Activated T-helper 1 cell treated with anti-CD3 and anti-CD28 coated beads, Interleukin-2, amount 50 U/mL, for 16 hours (primary cell): Measurements from ENCODE around the gene ANKS1A.
"Not testable (repeated sequence)": the region's sequence is repeated elsewhere in the genome, so short reads cannot be mapped to it uniquely, and the experiment has no call there.

Experiments
- DNase-seq, 2 donors: peaks; one replicate each; pipeline ENCODE4 v3.0.0-alpha.2; 2020; ENCODE audit warnings: low read depth in 1 of 2, low spot score in 1 of 2

The ANKS1A gene

DNA sequence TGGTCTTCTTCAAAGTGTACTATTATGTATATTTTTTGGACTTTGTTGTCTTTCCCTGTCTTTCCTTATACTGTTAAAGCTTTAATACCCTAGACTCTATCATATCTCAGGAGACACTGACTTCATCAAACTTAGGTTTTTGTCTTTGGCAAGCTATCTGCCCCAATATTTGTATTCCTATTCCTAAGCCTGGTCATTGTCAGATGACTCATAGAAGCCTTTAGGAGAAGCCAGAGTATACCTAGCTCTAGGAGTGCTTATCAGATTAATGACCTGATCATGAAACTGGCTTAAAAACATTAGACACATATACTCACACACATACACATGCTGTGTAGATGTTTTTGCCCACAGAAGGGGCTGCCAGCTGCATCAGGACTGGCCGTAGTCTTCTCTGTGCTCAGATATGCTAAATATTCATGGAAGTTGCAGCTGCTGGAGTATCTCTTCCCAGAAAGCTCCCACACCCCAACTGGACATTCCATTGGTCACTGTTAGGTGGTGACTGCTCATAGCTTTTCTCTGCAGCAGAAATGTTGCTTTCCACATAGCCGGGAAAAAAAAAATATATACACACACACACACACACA is 102.0 kb downstream of the ANKS1A start:
- no peak for DNase-seq

DNA sequence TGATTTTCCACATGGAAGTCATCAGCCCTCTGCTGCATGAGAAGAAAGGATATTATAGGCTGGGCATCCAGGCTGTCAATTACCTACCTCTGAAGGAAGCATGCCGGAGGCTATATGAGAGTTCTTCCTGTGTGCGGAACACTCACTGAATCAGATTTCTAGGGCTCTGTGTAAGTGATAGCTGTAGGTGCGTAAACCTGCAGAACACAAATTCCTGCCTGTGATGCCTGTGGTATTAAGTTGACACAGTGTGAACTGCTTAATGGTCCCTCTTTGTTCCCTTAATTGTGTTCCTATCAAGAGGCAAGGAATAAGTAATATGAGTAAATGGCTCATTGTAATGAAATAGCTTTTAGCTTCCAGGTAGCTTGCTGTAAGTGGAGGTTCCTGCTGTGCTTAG is 103.3 kb downstream of the ANKS1A start:
- DNase-seq = no peak

DNA sequence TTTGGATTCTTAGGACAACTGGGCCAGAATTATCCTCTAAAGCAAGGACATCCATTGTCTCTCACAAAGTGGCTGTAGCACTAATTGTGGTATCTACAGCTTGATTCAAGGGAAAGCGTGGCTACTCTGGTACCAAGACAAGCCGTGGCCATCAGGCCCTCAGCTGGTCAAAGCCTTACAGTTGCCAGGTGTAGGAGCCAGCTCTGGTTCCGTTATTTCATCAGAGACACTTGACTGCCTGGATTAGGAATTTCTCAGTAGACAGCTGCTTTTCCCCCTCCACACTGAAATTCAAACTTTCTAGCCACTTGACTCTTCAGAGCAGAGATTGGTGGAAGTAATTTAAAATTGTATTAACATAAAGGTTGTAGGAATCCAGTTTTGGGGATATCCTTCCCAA is 104.2 kb downstream of the ANKS1A start:
- DNase-seq = no peak

DNA sequence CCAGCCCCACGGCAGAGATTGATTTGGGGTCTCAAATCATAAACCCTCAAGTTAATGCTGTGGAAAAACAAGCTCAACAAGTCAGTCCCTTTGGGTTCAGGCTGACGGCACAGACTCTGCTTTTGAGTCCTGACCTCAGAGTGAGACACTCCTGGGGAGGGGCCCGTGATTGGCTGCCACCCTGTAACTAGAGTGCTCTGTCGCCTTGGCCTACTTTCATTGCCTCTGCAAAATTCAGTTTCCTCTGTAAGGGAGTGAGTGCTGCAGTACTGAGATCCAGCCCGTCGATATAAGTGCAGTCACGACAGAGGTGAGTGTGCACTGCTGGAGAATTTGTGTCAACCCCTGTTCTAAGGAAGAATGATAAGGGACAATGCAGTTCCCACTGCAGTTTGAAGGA is 105.6 kb downstream of the ANKS1A start:
- DNase-seq = no peak

DNA sequence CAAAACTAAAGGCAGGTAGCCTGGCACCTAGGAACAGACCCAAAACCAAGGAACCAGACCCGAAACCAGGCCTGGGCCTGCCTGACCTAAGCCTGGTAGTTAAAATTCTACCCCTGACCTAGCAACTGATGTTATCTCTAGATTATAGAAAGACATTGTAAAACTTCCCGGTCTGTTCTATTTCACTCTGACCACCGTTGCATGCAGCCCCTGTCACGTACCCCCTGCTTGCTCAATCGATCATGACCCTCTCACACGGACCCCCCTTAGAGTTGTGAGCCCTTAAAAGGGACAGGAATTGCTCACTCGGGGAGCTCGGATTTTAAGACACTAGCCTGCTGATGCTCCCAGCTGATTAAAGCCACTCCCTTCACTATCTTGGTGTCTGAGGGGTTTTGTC is 109.4 kb downstream of the ANKS1A start:
- not testable (repeated sequence) for DNase-seq

DNA sequence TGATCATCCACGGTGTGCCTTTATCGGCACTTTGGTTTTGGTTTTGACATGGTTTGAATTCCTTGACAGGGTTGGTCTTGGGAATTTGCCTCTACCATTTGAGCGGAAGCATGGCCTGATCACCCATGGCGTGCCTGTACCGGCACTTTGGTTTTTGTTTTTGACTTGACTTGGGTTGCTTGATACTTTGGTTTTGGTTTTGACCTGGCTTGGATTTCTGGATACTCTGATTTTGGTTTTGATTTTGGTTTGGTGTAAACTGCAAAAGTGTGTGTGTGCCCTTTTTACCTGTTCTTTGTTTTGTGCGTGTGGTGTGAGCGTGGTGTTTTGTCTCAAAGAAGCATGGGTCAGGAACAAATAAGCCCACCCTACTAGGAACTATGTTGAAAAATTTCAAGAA is 110.1 kb downstream of the ANKS1A start:
- DNase-seq = not testable (repeated sequence)

DNA sequence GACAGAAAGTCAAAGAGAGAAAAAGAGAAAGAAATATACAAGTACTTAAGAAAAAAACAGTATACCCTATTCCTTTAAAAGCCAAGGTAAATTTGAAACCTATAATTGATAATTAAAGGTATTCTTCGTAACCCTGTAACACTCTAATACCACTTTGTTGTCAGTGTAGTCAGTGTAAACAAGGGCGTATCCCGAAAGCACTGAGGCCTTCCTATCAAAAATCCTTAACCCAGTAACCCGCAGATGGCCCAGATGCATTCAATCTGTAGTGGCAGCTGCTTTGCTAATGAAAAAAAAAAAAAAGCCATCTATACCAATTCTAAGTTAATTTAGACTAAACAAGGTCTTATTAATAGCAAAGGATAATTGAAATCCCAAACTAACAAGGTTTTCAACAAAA is 110.9 kb downstream of the ANKS1A start:
- DNase-seq = not testable (repeated sequence)

DNA sequence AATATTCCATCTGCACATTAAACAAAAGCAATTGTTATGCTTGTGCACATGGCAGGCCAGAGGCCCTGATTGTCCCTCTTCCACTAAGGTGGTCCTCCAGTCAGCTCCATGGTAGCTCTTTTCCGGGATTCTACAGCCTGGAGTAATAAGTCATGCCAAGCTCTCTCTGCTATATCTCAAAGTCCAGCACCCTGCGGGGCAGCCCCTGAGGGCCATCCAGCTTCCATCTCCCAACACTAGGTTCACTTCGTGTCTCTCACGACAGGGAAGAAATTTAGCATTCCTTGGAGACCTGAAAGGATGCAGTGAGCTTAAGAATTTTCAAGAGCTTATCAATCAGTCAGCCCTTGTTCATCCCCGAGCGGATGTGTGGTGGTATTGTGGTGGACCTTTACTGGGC is 112.3 kb downstream of the ANKS1A start:
- DNase-seq = not testable (repeated sequence)

DNA sequence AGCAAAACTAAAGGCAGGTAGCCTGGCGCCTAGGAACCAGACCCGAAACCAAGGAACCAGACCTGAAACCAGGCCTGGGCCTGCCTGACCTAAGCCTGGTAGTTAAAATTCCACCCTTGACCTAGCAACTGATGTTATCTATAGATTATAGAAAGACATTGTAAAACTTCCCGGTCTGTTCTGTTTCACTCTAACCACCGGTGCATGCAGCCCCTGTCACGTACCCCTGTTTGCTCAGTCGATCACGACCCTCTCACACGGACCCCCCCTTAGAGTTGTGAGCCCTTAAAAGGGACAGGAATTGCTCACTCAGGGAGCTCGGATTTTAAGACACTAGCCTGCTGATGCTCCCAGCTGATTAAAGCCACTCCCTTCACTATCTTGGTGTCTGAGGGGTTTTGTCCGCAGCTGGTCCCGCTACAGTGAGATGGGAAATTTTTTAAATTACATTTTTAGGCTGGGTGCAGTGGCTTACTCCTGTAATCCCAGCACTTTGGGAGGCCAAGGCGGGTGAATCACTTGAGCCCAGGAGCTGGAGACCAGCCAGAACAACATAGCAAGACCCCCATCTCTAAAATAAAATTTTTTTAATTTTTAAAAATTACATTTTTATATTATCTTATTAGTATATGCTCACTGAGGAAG is 115.0 kb downstream of the ANKS1A start:
- DNase-seq = not testable (repeated sequence)

DNA sequence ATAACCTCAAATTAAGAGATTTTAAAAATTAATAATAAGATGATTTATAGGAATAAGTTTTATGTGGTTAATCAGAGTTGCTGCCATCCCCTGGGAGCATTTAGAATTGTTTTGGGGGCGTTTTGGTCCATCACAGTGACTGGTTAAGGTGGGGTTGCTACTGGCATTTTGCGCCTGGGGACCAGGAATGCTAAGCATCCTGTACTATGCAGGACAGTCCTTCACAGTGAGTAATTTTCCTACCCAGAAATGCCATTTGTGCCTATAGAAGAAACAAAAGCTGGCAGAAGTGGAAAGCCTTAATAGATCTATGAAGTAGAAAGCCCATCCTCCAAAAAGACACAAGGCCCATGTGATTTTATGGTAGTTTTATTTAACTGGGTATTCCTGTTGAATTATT is 118.0 kb downstream of the ANKS1A start:
- DNase-seq = no peak

DNA sequence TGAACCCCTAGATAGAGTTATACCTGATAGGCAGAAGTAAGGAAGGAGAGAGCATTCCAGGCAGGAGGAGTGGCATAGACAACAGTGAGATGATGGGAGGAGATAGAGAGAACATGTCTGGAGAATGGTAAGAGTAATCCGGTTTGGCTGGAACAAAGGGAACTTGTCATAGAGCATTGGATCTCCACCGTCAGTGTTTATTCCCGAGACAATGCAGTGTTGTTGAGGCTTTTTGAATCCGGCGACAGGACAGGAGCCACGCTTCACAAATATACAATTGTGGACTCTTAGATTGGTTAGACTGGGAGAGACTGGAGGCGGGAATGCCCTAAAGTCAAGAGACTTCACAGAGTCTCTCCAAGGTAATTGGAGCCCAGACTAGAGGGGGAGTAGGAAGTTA is 119.8 kb downstream of the ANKS1A start:
- DNase-seq = no peak

DNA sequence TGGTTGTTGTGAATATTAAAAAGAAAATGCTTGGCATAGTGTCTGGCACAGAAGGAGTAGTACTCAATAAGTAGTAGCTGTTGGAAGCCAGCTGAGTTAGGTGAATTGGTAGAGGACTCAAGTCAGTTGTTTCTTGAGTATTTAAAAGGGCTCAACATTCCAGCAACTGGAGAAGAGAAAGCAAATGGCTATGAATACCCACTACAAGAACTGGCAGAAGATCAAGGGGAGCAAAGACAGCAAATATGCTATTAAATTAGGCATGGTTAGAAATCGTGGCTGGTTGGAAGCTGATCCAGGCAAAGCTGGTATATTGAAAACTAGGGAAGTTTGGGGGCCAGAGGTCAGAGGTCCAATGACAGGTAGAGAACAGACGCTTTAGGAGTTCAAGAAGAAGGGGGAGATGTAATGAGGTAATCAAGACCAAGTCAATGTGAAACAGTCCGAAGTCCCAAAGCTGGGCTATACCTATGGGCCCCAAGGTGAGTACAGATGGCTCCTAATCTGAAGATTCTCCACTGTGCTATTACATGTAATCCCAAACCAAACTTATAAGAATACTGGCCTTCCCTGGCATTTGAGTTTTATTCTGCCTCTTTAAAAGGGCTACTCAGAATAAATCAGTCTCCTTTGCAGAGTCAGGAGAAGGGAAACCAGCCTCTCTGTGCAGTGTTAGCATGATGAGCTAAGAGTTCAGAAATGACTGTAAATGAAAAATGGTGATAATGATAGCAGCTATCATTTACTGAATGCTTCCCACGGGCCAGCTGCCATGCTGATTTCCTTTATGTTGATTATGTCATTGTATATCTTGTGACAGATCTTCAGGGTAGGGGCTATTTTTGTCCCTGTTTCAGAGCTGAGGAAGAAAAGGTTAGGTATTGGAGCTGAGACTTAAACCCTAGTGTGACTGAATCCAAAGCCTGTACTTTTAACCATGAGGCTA is 122.3 kb downstream of the ANKS1A start:
- DNase-seq = no peak

DNA sequence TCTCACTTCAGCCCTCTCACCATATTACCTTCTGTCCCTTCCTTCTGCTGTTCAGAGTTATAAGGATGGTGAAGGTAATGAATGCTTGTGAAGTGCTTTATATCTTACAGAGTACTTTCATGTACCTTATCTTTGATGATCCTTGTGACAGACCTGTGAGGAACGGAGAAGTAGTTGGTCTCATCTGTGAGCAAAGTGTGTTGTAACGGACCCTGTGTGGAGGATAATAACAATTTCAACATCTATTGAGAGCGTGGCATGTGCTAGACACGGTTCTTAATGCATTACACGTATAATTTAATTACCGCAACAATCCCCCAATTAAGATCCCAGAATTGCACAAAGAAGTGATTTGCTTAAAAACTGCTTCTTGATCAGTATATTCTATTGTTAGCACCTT is 124.6 kb downstream of the ANKS1A start:
- no peak for DNase-seq

DNA sequence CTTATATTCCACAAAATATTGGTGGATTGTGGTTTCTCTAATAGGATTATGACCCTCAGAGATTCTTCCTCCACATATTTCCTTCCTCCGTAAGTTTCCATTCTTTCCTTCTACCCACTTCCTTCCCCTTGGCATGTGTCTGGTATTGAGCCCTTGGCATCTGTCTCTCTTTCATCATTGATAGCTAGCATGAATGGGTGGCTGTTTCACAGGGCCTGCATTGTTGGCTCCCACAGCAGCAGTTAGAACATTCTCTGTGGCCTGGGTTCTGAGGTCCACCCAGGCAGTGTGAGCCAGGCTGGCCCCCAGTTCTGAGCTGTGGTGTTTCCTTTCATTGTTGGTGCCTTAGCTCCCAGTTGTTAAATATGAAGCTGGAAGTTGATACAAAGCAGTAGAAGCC is 125.3 kb downstream of the ANKS1A start:
- no peak for DNase-seq

DNA sequence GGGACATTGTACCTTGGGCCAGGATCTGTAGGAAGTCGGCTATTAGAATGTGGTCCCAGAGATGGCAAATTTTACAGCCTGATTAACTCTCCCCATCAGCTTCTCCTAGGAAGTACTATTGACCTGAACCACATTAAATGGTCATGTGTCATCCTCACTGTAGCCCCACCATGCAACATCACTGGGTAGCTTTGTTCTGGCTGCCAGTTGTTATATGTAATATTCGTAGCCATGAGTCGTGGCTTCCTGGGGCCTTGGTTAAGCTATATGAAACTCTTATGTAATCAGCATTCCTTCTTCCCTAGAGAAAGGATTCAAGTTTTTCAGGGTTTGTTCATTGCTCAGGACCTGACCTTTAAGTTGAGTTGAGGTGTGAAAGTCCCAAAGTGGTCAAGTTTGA is 125.7 kb downstream of the ANKS1A start:
- no peak for DNase-seq

DNA sequence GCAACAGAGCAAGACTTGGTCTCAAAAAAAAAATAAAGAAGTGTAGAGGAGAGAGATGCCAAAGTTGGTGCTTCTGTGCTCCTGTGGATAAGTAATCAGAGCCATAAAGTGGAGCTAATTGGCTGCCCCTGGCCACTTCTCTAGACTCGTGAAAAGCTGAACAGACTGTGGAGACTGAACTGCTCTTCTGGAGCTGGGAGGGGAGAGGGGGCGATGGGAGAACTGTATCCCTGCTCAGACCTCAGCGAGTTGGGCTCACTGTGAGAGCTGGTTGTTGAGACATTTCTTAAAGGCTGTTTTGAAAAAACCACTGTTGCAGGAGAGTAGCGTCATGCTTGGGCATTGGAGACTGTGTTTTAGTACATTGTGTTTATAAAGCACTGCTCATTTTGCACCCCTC is 126.4 kb downstream of the ANKS1A start:
- no peak for DNase-seq

DNA sequence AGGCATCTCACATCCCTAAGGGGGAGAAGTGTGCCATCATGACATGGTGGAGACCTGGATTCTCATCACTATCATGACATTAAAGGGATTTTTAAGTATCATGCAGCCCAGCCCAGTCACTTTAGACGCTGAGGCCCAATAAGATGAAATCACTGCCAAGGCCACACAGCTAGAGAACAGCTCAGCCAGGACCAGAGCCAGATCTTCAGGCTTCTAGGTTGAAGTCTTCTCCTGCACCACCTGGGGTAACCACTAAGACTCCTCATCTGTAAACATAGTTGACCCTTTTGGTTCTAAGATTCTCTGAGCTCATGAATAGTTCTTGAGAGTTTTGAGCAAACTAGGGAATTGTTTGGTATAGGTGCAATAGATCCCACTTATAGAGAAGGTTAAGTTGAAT is 126.9 kb downstream of the ANKS1A start:
- no peak for DNase-seq

DNA sequence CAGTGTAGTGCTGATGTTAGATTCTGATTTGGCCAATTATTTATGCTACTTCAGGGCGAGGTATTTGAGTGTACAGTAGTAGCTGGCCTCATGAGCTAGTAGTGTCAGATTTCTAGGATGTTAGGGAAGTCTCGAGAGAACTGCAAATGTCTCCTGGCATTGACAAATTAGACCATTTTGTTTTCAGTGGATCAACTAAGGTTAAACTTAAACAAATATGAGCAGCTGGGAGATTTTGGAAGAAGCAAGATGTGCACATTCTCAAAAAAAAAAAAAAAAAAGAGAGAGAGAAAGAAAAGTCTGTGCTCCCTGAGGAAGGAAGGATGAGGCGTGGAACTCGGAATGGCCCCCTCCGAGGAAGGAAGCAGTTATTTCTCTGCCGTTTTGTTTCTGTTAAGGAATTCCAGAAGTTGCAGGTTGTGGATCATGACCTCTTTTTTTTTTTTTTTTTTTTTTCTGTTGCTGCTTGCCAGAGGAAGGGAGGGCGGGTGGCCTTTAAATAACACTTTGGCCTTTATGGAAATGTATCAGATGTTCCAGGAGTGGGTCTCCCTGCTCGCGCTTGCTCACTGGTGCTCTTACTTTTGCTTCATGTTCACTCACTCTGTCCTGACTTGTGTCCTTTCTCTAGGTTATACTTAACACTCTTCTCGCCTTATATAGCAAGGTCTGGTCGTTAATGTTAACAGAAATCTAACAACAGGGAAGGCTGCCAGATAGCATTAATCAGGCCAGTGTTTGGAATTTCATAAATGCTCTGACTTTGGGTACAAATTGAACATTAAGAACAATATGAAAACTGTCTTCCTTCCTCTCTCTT is 127.7 kb downstream of the ANKS1A start:
- no peak for DNase-seq

DNA sequence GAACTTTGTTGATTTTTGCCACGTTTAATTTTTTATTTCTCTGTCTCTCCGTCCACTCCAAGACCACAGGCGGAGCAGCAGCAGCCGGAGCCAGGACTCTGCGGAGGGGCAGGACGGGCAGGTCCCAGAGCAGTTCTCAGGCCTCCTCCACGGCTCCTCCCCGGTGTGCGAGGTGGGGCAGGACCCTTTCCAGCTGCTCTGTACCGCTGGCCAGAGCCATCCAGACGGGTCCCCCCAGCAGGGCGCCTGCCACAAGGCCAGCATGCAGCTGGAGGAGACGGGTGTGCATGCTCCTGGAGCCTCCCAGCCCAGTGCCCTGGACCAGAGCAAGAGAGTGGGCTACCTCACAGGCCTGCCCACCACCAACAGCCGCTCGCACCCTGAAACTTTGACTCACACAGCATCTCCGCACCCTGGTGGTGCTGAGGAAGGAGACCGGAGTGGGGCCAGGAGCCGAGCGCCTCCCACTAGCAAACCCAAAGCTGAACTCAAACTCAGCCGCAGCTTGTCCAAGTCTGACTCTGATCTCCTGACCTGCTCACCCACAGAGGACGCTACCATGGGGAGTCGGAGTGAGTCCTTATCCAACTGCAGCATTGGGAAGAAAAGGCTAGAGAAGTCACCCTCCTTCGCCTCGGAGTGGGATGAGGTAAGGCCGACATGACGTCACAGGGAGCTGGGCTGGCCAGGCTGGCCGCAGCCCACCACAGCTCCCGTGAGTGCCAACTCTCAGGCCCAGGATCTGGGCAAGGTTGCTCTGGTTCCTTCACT is 128.5 kb downstream of the ANKS1A start:
- no peak for DNase-seq

DNA sequence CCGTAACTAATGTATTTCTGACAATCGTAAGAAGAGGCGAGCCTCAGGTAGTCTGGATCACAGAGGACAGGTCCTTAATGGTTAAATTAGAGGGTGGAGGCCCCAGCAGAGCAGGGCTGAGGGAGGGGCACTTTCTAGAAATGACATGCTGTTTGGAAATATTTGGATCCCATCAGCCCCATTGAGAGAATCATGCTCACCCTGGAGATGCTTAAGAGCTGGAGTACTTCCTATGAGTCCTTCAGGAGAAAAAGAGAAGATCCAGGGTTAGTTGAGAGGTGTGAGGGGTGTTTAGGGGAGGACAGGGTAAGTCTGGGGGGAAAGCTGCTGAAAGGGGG is 129.1 kb downstream of the ANKS1A start:
- DNase-seq = no peak

DNA sequence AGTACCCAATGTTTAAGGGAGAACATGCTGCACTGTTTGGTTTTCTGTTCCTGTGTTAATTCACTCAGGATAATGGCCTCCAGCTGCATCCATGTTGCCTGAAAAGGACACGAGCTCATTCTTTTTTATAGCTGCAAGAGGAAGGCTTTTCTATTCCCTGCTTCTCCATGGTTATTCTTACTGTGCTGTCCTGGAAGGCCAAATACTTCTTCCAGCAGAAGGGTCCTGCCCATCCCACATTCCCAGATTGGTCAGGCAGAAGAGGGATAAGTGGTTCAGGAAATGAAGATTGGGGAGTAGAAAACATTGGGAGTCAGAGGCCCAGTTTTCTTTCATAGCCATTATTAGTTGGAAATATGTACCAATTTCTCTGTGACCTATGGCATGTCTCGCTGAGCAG is 129.7 kb downstream of the ANKS1A start:
- DNase-seq = no peak
